Activated CD8-positive, alpha-beta memory T cell treated with anti-CD3 and anti-CD28 coated beads, Interleukin-2, amount 50 U/mL, for 1 hour (primary cell): ENCODE results near the gene SETDB1.
A peak's percentile ranks its signal among the peaks of the same experiment; 100 is the strongest.

ENCODE experiments used
- DNase-seq: peaks from one replicate; pipeline ENCODE4 v3.0.0-alpha.2; 2020; ENCODE audit errors: extremely low read depth

Gene SETDB1

DNA sequence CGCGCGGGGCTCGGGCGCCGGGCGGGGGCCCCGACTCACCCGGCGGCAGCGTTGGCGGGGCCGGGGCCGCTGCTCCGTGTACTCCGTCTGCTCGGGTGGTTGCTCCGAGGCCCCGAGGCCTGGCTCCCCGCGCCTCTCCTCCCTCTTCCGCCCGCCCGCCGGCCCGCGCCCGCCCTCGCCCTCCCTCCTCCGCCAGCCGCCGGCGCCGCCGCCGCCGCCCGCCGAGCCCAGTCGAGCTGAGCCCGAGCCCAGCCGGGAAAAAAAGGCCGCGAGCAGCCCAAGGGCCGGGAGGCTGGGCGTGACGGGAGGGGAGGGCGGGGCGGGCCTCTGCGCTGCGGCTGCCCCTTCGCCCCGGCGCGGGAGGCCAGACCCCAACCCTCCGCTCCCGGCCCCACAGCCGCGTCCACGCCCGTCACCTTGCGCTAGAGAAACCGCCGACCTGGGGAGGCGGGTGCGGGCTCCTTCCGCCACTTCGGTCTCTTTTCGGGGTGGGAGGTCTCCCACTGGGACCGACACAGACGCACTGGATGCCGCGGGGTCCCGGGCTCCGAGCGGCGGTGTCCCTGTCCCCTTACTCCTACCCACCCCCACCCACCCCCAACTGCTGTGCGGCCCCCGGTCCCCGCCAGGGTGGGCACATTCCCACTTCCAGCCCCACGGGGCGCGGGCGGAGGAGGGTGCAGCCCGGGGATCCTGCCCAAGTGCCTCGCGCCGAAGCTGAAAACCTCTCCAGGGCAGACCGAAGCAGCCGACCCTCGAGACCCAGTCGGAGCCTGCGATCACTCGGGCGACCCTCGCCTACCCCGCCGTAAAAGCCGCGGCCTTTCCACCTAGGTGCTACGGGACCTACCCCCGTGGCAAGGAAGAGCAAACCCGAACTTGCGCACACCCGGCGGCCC, 48.7 kb downstream of the SETDB1 start, which contains the start of gene CERS2:
CERS2 (minus strand) TSS at position 256 of the 899 bp plus-strand sequence. CDS start 5,745 bp downstream, outside the sequence.
- no peak for DNase-seq

DNA sequence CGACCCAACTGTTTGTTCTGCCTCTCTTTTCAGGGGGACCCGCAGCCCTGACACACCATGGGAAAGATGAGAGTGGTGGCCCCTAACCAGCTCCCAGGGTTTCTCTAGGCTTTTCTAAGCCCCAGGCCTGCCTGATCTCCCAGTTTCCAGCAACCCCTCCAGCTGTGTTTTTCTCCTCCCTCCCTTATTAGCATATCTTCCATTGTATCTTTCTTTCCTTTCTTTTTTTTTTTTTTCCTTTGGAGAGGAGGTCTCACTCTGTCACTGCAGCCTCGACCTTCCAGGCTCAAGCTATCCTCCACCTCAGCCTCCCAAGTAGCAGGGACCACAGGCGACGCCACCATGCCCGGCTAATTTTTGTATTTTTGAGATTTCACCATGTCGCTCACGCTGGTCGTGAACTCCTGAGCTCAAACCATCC, 50.2 kb downstream of the SETDB1 start:
- no peak for DNase-seq

DNA sequence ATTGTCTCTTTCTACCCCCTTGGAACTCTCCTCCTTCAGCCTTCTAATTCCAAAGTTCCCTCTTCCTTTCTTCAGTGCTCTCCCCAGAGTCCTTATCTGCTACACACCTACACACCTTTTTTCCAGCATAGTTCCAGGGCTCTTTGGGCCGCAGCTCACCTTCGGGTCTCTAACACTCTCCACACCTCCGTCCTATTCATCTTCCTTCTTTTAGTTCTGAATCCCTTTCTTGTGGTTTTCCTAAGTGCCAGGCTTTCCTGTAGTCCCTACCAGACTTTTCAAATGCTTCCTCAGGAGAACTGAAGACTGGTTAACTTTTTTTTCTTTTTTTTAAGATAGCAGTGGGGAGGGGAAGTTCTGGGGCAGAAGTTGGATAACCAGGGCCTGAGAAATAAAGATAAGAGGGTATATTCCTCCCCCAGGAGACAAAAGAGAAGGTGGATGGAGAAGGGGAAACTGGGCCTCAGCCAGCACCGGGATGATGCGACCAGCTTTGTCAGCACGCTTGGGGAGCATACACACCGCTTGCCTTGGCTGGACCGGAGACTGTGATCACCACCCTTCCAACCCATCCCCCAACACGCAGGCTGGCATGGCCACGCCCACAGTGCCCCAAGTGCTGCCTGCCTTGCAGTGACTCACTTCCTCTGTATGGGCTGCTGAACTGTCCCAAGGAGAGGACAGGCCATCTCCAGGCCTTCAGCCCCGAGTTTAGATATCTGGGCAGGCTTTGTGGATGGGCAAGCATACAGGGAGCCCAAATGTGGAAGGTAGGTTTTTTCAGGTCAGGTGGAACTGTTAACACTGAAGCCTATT, 50.9 kb downstream of the SETDB1 start:
- no peak for DNase-seq

DNA sequence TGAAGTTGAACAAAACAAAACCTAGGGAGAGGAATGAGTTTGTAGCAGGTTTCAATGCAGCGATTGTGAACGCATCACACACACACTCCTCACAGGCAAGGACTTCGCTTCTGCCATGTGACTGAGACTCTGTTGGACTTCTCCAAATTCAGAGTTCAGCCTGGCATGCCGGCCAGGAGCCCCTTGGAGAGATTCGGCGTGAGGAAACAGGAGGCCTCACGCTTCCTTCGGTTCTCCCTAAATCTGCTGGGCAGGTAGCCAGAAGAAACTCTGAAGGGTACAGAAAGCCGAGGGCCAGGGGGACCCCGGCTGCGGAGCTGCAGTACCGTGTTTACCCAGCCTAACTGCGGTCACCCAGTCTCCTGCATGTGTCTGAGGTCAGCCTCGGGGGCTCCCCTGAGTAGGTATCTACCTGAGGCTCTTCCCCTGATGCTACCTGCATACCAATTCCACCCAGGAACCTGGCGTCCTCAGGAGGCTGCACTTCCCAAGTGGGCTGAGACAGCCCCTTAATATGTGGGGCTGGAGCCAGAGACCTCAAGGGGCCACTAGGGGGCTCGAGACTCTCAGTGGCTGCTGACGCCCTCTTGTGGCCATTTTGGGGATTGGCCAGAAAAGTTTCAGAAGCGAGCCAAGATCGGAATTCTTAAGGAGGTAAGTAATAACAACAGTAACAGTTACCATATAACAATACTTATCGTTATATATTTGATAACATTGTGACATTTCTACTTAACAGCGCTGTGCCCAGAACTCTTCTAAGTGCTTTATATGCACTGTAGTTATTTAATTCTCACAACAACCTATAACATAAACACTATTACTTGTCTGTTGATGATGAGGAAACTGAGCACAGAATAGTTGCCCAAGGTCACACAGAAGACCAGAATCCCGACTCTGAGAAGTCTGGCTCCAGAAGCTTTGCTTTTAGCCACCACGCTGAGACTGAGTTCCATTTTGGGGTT, 53.2 kb downstream of the SETDB1 start:
- peak; percentile 71 for DNase-seq

DNA sequence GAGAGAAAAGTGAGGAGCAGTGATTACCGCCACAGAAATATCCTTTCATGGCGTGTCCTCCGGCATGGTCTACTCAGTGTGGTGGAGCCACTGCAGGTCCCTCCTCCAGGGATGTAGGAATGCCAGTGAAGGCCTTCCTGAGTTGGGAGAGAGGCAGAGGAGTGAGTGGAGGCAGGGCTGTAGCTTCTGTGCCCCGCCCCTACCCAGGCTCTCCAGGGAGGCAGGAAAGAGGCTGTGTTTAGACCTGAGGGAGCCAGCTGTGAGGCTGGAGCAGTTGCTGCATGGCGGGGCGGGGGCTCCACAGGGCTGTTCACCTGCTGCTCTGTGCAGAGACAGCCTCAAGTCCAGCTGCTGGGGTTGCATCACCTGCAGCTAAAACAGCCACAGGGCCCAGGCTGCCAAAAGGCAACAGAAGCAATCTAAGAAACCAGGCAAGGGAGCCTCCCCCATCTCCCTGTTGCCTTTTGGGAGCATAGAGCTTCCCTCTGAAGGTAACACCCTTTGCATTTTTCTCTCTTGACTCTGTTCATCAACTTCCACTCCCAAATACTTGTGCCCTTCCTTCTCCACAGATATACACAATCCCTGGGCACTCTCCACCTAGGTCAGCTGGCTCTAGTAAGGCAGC, 55.1 kb downstream of the SETDB1 start:
- DNase-seq = no peak

DNA sequence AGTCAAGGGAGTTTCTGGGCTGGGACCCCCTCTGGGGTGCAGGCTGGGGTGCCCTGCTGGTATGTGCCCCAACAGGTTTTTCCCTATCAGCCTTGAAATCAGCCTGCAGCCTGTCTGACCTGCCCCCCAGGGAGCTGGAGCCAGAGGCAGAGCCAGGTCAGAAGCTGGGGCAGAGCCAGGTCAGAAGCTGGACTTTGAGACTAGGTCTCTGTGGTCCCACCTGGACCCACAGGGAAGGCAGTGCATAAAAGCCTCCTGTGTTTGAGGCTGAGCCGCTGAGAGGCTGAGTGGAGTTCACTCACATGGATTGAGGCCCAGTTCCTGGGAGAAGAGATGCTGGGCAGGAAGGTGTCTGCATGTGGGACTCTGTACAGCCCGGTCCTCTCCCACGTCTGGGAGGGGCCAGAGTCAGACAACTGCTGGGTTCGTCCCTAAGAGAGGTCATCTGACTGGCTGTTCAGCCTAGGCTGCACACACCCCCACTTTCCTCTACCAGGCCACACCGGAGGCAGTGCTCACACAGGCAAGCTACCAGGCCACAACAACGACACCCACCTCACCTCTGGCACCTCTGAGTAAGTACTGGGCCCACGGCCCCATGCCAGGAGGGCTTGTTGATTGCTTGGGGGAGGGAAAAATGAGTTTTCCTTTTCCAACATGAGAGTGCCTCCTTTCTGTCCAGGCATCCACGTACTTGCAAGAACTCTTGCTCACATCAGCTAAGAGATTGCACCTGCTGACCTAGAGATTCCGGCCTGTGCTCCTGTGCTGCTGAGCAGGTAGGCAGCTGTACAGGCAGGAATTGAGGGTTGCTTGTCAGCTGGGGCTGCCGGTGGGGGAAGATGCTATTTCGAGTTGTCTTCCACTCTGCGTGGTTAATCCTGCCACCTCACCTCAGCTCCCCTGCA, 55.9 kb downstream of the SETDB1 start, which contains the start of gene ANXA9:
ANXA9 (plus strand) TSS at position 488 of the 908 bp plus-strand sequence. CDS start 814 bp downstream, outside the sequence.
- no peak for DNase-seq

DNA sequence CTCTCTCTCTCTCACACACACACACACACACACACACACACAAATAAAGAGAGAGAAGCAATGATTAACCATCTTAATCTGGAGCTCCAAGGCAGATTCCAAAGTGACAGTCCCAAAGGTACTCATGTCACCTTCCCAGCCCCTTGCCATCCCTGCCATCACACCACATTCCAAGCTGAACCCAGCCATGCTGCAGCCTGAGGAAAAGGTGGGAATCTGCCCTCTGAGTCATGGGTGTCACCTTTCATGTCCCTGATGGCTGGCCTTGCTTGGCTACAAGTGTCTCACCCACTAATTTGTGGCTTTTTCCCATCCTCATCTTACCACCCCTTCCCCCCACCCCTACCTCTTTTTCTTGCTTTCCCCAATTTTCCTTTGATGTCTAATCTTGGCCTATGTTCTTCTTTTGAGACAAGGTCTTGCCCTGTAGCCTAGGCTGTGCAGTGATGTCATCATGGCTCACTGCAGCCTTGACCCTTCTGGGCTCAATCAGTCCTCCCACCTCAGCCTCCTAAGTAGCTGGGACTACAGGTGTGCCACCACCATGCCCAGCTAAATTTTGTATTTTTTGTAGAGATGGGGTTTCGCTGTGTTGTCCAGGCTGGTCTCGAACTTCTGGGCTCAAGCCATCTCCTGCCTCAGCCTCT, 59.1 kb downstream of the SETDB1 start:
- DNase-seq = no peak

DNA sequence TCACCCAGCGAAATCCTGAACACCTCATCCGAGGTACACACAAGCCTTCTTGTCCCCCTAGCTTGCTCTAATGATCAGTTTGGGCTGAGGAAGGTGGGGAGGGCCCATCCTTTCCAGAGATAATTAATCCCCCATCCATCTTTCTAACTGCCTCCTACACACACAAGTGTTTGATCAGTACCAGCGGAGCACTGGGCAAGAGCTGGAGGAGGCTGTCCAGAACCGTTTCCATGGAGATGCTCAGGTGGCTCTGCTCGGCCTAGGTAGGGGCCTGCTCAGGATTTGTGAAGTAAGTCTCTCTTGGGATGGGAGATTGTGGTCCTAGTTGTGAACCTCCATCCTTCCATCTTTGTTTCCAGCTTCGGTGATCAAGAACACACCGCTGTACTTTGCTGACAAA, 61.8 kb downstream of the SETDB1 start:
- DNase-seq = no peak

DNA sequence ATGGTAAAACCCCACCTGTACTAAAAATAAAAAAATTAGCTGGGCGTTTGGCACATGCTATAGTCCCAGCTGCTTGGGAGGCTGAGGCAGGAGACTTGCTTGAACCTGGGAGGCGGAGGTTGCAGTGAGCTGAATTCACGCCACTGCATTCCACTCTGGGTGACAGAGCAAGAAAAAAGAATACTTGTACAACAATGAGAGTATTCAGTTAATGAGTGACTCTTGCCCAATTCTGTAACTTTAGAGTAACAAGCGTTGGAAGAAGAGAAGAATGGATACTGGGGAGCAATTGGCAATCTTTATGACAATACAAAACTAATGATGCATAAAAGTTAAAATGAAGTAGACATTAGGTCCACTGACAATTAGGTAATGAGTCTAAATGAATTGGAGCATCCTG, 66.5 kb downstream of the SETDB1 start:
- no peak for DNase-seq

DNA sequence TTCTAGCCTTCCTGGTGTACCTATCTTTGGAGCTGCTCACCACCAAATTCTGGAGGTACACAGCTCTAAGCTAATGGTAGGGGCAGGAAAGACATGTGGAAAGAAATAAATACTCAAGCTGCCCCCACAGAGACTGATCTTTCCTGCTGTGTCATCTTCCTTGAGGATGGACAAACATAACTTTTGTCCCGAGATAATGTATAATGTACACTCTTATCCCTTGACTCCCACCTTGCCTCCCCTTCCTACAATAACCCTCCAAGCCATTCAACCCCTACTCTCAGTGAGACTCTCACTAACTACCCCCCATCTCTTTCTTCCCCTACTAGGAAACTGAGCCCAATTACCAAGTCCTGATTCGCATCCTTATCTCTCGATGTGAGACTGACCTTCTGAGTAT, 68.1 kb downstream of the SETDB1 start:
- no peak for DNase-seq

DNA sequence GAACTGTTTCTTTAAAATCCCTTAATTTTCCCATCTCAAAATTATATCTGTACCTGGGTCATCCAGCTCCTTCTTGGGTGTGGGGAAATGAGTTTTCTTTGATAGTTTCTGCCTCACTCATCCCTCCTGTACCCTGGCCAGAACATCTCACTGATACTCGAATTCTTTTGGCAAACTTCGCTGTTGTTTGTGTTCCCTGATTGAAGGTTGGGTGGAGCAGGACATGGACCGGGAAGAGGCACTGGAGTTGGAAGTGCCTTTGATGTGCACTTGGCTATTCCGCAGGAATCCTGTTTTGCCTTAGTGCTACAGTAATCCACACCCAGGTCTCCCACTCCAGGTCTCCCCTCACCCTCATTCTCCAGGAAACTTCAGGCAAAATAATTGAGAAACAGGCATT, 69.3 kb downstream of the SETDB1 start:
- DNase-seq = no peak

DNA sequence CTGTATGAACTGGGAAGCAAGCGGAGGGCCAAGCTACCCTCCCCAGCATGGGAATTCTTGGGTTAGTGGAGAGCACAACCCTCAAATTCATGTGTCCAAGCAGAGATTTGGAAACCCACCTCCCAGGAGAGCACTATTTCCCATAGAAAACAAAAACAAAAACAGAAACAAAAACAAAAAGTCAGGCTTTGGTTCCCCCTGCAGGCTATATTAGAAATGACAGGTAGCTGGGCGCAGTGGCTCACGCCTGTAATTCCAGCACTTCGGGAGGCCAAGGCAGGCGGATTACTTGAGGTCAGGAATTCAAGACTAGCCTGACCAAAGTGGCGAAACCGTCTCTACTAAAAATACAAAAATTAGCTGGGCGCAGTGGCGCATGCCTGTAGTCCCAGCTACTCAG, 69.7 kb downstream of the SETDB1 start:
- no peak for DNase-seq

DNA sequence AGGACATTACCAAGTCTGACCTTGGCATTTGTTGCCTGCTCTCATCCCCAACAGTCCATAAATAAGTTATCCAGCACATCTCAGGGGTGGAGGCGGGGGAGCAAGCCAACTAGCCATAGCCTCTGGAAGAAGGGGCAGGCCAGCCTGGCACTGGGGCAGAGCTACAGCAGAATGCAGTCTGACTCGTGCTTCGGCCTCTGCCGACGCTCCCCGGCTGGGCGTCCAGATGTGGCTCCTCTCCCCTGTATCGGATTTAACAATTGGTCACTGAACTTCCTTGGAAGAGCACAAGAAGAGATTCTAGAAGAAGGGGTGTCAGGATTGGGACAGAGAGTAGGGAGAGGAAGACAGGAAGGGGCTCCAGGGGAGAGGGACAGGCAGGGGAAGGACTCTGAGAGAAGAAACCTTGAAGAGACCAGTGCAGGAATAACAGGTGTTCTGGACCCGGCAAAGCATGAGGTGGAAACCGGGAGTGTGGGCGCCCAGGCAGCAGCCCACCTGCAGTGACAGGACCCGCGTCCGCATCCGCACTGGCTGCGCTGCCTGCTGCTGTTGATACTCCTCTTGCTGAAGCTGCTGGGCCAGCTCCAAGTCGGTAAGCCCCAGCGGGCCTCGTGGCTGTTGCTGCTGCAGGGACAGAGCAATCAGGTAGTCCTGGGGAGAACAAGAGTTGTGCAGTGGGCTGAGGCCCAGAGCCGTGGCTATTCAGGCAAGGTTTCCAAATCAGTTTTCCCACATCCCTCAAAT, 71.1 kb downstream of the SETDB1 start:
- DNase-seq = no peak

DNA sequence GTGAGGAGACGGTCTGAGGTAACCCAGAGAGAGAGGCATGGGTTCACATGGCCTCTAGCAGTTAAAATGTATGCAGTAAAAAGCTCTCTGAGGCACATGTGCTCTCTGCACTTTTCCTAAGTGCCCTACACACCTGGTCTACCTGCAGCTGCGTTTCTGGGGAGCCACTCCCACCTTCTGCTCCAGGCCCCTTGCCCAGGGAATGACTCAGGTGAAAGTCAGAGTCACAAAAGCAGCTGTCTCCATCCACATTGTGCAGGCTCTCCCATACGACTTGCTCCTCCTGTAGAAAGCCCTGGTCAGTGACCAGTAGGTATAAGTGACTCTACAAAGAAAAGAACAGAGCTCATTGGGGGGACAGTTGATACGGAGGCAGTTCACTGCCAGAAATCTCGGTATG, 71.8 kb downstream of the SETDB1 start:
- DNase-seq = no peak

DNA sequence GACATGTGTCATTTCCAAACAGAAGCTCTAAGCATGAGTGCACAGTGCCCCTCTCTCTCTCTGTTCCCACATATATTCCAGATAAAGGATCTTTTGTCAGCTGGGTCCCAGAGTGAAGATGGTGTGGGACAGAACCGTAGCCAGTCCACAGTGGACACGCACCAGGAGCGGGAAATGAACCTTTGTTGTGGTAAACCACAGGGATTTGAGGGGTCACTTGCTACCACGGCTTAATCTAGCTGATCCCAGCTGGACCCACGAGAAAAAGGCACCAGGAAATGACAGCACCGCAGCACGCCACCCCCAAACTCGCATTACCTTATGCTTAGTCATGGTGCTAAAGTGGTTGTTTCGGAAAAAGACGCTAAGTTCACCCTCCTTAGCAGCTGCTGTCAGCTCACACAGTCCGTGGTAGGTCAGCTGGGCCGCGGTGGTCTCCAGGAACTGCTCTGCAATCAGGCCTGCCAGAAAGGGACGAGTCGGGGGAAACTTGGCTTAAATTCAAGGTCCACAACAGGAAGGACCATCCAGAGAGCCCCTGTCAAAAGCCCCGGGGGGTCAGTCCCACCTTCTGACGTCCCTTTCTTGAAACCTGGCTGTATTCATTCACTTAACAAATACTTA, 73.0 kb downstream of the SETDB1 start:
- no peak for DNase-seq

DNA sequence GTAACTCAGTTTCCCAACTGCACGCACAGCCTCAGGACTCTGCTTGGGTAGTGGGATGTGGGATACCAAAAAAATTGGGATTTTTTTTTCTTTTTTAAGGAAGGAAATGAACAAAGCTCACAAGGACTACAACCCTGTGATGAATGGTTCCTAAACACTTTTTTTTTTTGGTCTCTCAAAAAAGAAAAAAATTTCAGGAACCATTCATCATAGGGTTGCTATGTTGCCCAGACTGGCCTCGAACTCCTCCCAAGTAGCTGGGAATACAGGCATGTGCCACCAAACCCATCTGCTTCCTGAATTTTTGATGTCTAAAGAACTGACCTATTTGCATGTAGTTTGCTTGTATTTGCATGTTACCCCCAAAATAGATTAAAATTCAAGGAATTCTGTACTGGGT, 73.8 kb downstream of the SETDB1 start:
- DNase-seq = no peak

DNA sequence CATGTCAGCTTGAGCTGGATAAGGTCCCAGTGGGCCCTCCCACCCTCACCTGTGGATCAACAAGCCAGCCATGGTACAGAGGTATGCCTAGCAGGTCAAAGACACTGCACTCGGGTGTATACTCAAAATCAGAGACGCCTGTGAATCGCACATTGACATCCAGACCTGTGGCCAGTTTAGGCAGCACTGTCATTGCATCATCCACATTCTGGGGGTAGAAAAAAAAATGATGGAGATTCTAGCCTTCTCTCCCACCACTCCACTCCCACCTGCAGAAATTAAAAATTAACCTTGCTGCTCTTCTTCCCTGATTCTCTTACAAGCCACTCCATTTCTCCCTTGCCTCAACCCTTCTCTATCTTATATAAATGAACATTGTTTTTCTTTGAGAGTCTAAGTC, 74.2 kb downstream of the SETDB1 start:
- DNase-seq = no peak

DNA sequence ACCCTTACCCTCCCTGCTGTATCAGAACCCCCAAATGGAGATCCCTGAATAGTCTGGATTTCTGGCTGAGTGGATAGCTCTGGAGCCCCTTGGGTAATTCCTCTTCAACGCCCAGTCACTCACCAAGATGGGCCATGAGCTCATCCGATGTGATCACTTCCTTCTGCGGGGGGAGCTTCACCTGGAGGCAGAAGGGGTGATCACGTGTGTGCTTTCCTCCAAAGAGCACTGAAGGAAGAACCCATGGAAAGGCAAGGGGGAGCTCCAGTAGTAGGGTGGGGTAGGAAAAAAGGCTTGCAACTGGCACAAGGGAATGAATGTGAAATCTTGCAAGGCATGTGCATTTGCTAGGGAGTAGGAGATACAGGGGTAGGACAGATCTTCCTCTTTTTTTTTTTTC, 75.4 kb downstream of the SETDB1 start:
- no peak for DNase-seq
